CD4-positive, alpha-beta T cell treated with Interferon alpha-2 for 1 hour (primary cell): ENCODE measurements around the gene BNIPL.

Source experiments
- DNase-seq, 2 donors: peaks; one replicate each; pipeline ENCODE4 v3.0.0-alpha.2; 2020 to 2022

BNIPL gene

DNA sequence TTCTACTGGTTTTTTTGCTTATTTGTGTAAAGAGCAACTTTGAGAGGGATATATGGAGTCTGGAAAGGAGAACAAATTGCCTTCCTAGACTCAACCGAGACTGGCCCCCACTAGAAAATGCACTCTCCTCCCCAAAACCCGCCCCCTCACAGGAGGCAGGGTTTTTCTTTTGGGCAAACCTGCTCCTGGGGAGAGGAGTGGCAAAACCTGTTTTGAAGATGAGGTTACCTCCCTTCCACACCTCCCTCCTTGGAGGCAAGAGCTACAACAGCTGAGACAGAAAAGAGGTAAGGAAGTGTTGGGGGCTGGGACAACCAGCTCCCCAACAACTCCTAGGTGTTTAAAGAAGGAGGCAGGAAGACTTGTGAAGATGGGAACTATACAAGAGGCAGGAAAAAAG is at the start of gene BNIPL:
Gene BNIPL (plus strand): TSS at position 231 of the 400 bp plus-strand sequence. CDS start 140 bp downstream, at position 371.
- DNase-seq: no peak

- no peak for DNase-seq
Measured at GRCh38 chr1:150987924-150988323, 48.5 kb upstream of the BNIPL start.

GRCh38 chr1:150992626-150993025 is 43.8 kb upstream of the BNIPL start:
- no peak for DNase-seq

- no peak for DNase-seq
Measured at GRCh38 chr1:150994248-150994647, 42.1 kb upstream of the BNIPL start.

DNA sequence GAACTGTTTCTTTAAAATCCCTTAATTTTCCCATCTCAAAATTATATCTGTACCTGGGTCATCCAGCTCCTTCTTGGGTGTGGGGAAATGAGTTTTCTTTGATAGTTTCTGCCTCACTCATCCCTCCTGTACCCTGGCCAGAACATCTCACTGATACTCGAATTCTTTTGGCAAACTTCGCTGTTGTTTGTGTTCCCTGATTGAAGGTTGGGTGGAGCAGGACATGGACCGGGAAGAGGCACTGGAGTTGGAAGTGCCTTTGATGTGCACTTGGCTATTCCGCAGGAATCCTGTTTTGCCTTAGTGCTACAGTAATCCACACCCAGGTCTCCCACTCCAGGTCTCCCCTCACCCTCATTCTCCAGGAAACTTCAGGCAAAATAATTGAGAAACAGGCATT is 40.9 kb upstream of the BNIPL start:
- DNase-seq: no peak

DNA sequence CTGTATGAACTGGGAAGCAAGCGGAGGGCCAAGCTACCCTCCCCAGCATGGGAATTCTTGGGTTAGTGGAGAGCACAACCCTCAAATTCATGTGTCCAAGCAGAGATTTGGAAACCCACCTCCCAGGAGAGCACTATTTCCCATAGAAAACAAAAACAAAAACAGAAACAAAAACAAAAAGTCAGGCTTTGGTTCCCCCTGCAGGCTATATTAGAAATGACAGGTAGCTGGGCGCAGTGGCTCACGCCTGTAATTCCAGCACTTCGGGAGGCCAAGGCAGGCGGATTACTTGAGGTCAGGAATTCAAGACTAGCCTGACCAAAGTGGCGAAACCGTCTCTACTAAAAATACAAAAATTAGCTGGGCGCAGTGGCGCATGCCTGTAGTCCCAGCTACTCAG is 40.5 kb upstream of the BNIPL start:
- DNase-seq: peak; percentile 15 to 58

DNA sequence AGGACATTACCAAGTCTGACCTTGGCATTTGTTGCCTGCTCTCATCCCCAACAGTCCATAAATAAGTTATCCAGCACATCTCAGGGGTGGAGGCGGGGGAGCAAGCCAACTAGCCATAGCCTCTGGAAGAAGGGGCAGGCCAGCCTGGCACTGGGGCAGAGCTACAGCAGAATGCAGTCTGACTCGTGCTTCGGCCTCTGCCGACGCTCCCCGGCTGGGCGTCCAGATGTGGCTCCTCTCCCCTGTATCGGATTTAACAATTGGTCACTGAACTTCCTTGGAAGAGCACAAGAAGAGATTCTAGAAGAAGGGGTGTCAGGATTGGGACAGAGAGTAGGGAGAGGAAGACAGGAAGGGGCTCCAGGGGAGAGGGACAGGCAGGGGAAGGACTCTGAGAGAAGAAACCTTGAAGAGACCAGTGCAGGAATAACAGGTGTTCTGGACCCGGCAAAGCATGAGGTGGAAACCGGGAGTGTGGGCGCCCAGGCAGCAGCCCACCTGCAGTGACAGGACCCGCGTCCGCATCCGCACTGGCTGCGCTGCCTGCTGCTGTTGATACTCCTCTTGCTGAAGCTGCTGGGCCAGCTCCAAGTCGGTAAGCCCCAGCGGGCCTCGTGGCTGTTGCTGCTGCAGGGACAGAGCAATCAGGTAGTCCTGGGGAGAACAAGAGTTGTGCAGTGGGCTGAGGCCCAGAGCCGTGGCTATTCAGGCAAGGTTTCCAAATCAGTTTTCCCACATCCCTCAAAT is 39.1 kb upstream of the BNIPL start:
- DNase-seq: no peak

DNA sequence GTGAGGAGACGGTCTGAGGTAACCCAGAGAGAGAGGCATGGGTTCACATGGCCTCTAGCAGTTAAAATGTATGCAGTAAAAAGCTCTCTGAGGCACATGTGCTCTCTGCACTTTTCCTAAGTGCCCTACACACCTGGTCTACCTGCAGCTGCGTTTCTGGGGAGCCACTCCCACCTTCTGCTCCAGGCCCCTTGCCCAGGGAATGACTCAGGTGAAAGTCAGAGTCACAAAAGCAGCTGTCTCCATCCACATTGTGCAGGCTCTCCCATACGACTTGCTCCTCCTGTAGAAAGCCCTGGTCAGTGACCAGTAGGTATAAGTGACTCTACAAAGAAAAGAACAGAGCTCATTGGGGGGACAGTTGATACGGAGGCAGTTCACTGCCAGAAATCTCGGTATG is 38.4 kb upstream of the BNIPL start:
- DNase-seq: no peak

- no peak for DNase-seq
Measured at GRCh38 chr1:150999051-150999674, 37.2 kb upstream of the BNIPL start.

- DNase-seq: no peak
Measured at GRCh38 chr1:150999926-151000325, 36.5 kb upstream of the BNIPL start.

DNA sequence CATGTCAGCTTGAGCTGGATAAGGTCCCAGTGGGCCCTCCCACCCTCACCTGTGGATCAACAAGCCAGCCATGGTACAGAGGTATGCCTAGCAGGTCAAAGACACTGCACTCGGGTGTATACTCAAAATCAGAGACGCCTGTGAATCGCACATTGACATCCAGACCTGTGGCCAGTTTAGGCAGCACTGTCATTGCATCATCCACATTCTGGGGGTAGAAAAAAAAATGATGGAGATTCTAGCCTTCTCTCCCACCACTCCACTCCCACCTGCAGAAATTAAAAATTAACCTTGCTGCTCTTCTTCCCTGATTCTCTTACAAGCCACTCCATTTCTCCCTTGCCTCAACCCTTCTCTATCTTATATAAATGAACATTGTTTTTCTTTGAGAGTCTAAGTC is 36.0 kb upstream of the BNIPL start:
- DNase-seq: no peak

DNA sequence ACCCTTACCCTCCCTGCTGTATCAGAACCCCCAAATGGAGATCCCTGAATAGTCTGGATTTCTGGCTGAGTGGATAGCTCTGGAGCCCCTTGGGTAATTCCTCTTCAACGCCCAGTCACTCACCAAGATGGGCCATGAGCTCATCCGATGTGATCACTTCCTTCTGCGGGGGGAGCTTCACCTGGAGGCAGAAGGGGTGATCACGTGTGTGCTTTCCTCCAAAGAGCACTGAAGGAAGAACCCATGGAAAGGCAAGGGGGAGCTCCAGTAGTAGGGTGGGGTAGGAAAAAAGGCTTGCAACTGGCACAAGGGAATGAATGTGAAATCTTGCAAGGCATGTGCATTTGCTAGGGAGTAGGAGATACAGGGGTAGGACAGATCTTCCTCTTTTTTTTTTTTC is 34.8 kb upstream of the BNIPL start:
- no peak for DNase-seq

GRCh38 chr1:151002051-151002450 is 34.3 kb upstream of the BNIPL start:
- no peak for DNase-seq

DNA sequence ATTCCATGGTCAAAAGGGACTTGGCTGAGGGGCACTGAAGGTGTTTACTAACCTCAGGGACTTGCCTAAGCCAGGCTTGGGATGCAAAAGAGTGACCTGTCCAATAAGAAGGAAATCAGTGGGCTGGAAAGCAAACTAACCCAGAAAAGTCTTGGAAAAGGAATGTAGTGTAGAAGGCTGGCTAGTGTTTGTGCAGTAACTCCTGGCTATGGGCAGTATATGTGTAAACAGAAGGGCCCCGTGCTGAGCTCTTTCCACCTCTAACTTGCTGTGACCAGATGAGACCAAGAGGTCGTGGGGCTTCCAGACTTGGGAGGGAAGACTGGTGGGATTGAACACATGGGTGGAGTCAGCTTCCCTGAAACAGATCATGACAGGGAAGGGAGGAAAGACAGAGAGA is 33.8 kb upstream of the BNIPL start:
- DNase-seq: no peak

- DNase-seq: peak; percentile 20 to 60
Measured at GRCh38 chr1:151003180-151003579, 33.2 kb upstream of the BNIPL start.

- no peak for DNase-seq
Measured at GRCh38 chr1:151005729-151006319, 30.6 kb upstream of the BNIPL start.

DNA sequence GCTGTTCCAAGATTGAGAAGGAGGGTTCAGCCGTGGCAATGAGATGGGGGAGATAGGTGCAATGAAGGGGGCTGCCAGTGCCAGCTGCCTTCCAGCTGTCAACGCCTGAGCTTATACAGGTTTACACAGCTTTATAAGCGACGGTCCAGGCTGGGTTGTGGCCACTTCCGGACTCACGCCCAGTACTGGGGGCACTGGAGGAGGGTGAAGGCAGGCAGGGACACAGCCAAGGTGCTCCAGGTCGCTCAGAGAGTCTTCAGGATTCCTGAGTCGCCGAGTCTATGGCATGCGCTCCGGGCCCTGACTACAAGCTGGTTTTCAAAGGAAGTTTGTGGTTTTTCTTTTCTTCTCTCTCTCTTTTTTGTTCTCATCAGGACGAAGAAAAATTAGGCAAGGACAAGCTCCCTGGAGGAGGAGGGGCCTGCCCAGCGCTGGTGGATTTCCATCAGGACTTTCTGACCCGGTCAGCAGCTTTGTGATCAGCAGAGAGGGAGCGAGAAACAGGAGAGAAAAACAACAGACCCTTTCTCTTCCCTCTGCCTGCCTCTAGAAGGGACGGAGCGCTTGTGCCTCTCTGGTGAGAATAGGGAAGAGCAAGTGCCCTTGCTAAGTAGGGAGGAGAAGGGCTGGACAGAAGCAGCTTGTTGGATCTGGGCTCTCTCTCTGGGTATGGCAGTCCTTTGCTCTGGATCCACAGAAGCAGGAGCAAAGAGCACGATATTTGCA is 29.9 kb upstream of the BNIPL start, which contains the start of gene MINDY1:
Gene MINDY1 (minus strand): TSS at position 576 of the 726 bp plus-strand sequence. CDS start 4,285 bp downstream, outside the sequence.
- DNase-seq: peak; percentile 45 to 49

- DNase-seq: no peak
Measured at GRCh38 chr1:151007853-151008243, 28.5 kb upstream of the BNIPL start.

- DNase-seq: peak; percentile 98
Measured at GRCh38 chr1:151008244-151009205, 27.9 kb upstream of the BNIPL start, which contains the start of gene PRUNE1. TSS of gene PRUNE1 (plus strand) at chr1:151008449. CDS start at chr1:151008633, 184 bp downstream.

GRCh38 chr1:151009206-151009587 is 27.2 kb upstream of the BNIPL start:
- DNase-seq: no peak

GRCh38 chr1:151009674-151010345 is 26.6 kb upstream of the BNIPL start:
- no peak for DNase-seq

- DNase-seq: no peak
Measured at GRCh38 chr1:151010346-151010726, 26.1 kb upstream of the BNIPL start.
